ENCODE measurements around the gene USP7.

GRCh38 chr16:8986818-8987191 is 23.1 kb upstream of the USP7 start:
- no peak for TF ChIP-seq CTCF (IDR thresholded peaks at IDR 0.05)
- no peak for TF ChIP-seq POLR2AphosphoS5 (IDR thresholded peaks at IDR 0.05; ENCODE audit: low read depth, low read length)
- TF ChIP-seq SIN3A (IDR thresholded peaks at IDR 0.05; ENCODE audit: borderline replicate concordance, insufficient read depth, low read depth, low read length) = no peak

Data from Panc1 (cell line).